Parathyroid adenoma (tissue), 2 donors: Measurements from ENCODE around the gene RPL32.
"Not testable (repeated sequence)": the region's sequence is repeated elsewhere in the genome, so short reads cannot be mapped to it uniquely, and the experiment has no call there.

ENCODE experiments used
- H2AFZ ChIP-seq: fragments of 300-600 bp; sonication (generic); one replicate; pipeline ENCODE4 v1.7.0; 2017; ENCODE audit warnings: antibody characterized with exemption, mild to moderate bottlenecking
- H3K27ac ChIP-seq: fragments of 300-600 bp; sonication (generic); one replicate; pipeline ENCODE4 v1.7.0; 2017
- H3K27me3 ChIP-seq: fragments of 300-600 bp; sonication (generic); one replicate; pipeline ENCODE4 v1.7.0; 2017; ENCODE audit warnings: low read length; ENCODE audit not compliant: control insufficient read depth, insufficient read depth
- H3K36me3 ChIP-seq: fragments of 300-600 bp; sonication (generic); one replicate; pipeline ENCODE4 v1.7.0; 2017; ENCODE audit warnings: low read length; ENCODE audit not compliant: control insufficient read depth, insufficient read depth
- H3K4me1 ChIP-seq: fragments of 300-600 bp; sonication (generic); one replicate; pipeline ENCODE4 v1.7.0; 2017; ENCODE audit warnings: control low read depth
- H3K4me2 ChIP-seq: fragments of 300-600 bp; sonication (generic); one replicate; pipeline ENCODE4 v1.7.0; 2017; ENCODE audit warnings: low read length
- H3K4me3 ChIP-seq: fragments of 300-600 bp; sonication (generic); one replicate; pipeline ENCODE4 v1.7.0; 2017; ENCODE audit warnings: low read depth, low read length
- H3K79me2 ChIP-seq: fragments of 300-600 bp; sonication (generic); one replicate; pipeline ENCODE4 v1.7.0; 2017; ENCODE audit warnings: control low read depth
- H3K9ac ChIP-seq: fragments of 300-600 bp; sonication (generic); one replicate; pipeline ENCODE4 v1.7.0; 2017; ENCODE audit warnings: mild to moderate bottlenecking
- H3K9me3 ChIP-seq: fragments of 300-600 bp; sonication (generic); one replicate; pipeline ENCODE4 v1.7.0; 2017; ENCODE audit warnings: low read length; ENCODE audit not compliant: control insufficient read depth
- TF ChIP-seq, protein P1 (sequence below): fragments of 300-600 bp; sonication (generic); IDR thresholded peaks from one replicate; pipeline ENCODE4 v1.7.0; 2017; ENCODE audit warnings: antibody characterized with exemption, mild to moderate bottlenecking
- donor health status: primary hyperparathyroidism.

The RPL32 gene

DNA sequence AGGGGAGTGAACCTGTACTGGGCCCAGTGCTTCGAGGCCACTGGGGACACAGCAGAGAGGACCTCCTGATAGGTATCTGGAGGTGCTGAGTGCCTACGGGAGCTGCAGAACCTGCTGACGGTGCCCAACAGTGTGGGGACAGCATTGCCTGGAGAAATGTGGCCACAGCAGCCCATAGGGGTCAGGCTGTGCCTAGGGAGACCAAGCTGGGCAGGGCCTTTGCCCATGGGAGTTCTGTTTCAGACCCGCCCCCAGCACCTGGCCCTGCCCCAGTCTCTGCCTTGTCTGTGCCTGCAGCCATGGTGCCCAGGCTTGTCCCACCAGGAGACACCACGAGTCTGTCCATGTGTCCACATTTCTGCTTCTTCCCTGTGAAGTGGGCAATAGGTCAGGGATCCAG is 15.3 kb upstream of the RPL32 start:
- Histone ChIP-seq H3K9ac (no peak overlapping the region), H3K4me2 (no peak overlapping the region), H3K27me3 (no peaks in the 10 kb centered on the region), H3K9me3 (no peaks in the 10 kb centered on the region), H3K4me1 (no peaks in the 10 kb centered on the region), H2AFZ (peak overlapping the region; percentile 27), H3K4me3 (no peak overlapping the region), H3K27ac (no peak overlapping the region), H3K36me3 (no peaks in the 10 kb centered on the region), H3K79me2 (no peaks in the 10 kb centered on the region)
- TF ChIP-seq, protein P1, sequence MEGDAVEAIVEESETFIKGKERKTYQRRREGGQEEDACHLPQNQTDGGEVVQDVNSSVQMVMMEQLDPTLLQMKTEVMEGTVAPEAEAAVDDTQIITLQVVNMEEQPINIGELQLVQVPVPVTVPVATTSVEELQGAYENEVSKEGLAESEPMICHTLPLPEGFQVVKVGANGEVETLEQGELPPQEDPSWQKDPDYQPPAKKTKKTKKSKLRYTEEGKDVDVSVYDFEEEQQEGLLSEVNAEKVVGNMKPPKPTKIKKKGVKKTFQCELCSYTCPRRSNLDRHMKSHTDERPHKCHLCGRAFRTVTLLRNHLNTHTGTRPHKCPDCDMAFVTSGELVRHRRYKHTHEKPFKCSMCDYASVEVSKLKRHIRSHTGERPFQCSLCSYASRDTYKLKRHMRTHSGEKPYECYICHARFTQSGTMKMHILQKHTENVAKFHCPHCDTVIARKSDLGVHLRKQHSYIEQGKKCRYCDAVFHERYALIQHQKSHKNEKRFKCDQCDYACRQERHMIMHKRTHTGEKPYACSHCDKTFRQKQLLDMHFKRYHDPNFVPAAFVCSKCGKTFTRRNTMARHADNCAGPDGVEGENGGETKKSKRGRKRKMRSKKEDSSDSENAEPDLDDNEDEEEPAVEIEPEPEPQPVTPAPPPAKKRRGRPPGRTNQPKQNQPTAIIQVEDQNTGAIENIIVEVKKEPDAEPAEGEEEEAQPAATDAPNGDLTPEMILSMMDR, result no peak

DNA sequence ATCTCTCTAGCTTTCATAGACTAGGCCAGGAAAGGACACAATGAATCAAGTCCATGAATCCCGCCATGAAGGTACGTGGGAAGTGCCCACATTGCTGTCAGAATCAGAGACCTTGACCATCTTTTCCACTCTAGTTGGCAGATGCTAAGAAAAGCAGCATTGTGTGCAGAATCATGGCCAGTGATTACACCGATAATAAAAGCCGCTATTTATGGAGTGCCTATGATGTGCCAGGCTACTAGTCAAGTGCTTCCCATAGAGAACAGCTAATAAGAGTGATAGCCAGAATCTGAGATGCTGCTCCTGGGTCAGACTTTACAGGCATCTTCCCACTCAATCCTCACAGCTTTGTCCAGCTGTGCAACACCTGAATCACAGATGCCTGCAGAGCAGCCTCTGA is 13.2 kb upstream of the RPL32 start:
- TF ChIP-seq, protein P1, result no peak
- Histone ChIP-seq H3K9ac (no peak overlapping the region), H3K4me3 (no peak overlapping the region), H3K4me1 (no peaks in the 10 kb centered on the region), H2AFZ (no peak overlapping the region), H3K4me2 (no peak overlapping the region), H3K27ac (no peak overlapping the region), H3K27me3 (no peaks in the 10 kb centered on the region), H3K36me3 (no peaks in the 10 kb centered on the region), H3K9me3 (no peaks in the 10 kb centered on the region), H3K79me2 (no peaks in the 10 kb centered on the region)

DNA sequence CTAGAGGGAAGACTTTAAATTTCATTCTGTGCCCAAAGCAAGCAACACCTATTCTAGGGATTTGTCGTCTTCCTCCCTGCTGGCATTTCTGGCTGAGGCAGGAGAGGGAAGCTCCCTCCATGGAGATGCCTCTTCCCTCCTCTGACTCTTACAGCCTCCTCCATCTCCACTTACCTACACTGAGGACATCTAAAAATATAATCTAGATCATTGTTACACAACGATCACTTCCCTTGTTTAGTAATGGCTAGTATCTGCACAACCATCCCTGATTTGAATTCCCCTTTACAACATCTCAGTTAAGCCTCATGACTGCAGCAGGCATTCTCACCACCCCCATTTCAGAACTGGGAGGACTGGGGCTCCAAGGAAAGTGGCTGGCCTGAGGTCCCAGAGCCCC is 12.5 kb upstream of the RPL32 start:
- not testable (repeated sequence) for H3K27me3 ChIP-seq, H3K4me1 ChIP-seq, H3K4me3 ChIP-seq, H3K9me3 ChIP-seq, H3K79me2 ChIP-seq, H3K27ac ChIP-seq, H3K4me2 ChIP-seq, H2AFZ ChIP-seq, H3K9ac ChIP-seq, H3K36me3 ChIP-seq

DNA sequence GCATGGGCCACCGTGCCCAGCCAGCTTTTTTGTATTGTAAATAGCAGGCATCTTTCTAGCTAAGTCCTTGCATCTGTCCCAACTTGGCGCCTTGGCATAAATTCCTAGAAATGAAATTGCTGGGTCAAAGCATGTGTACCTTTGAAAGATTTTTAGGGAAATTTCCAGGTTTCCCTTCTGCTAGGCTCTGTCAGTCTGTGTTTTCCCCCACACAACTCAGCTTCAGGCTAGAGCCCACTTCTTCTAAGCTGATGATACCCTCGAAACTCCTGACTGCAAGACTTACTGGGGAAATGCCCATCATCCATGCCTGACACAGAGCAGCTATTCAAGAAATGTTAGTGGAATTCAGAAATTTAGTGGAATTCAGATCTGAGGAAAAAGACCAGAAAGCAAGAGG is 10.8 kb upstream of the RPL32 start:
- no peaks in the 10 kb centered on the region for H3K4me1 ChIP-seq
- TF ChIP-seq, protein P1, result no peak

DNA sequence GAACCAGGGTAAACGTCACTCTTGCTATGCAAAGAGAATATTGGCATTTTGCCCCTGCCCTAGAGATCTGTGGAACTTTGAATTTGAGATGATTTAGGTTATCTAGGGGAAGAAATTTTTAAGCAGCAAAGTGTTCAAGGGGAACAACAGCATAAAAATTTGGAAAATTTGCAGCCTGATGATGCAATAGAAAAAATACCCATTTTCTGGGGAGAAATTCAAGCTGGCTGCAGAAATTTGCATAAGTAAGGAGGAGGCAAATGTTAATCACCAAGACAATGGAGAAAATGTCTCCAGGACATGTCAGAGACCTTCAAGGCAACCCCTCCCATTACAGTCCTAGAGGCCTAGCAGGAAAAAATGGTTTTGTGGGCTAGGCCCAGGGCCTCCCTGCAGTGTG is 4.4 kb upstream of the RPL32 start:
- no peak overlapping the region for H2AFZ ChIP-seq
- H3K36me3 ChIP-seq, result no peaks in the 10 kb centered on the region
- H3K9ac ChIP-seq, result no peak overlapping the region
- no peak overlapping the region for H3K27ac ChIP-seq
- no peaks in the 10 kb centered on the region for H3K4me1 ChIP-seq
- peaks cover 4% of the 10 kb centered on the region for H3K79me2 ChIP-seq
- H3K9me3 ChIP-seq, result no peaks in the 10 kb centered on the region
- TF ChIP-seq, protein P1, result no peak
- no peak overlapping the region for H3K4me2 ChIP-seq
- H3K4me3 ChIP-seq, result no peak overlapping the region
- no peaks in the 10 kb centered on the region for H3K27me3 ChIP-seq

More for the DNA sequence above, 10.8 kb upstream of the RPL32 start:
- Histone ChIP-seq H3K4me2 (no peak overlapping the region), H3K27me3 (no peaks in the 10 kb centered on the region), H3K36me3 (no peaks in the 10 kb centered on the region), H3K9ac (no peak overlapping the region), H3K4me3 (no peak overlapping the region), H2AFZ (no peak overlapping the region), H3K27ac (no peak overlapping the region), H3K79me2 (no peaks in the 10 kb centered on the region), H3K9me3 (no peaks in the 10 kb centered on the region)
